GM23248 (cell line): Measurements from ENCODE around the gene ATG7.

Experiments used
- EZH2 ChIP-seq: fragments of 200-600 bp; sonication (generic); IDR thresholded peaks from 2 replicates; pipeline ENCODE4 v1.6.1; 2018; ENCODE audit warnings: antibody characterized with exemption, mild to moderate bottlenecking; ENCODE audit not compliant: insufficient read depth, poor library complexity, severe bottlenecking
- EZH2phosphoT487 ChIP-seq: fragments of 200-600 bp; sonication (generic); IDR thresholded peaks from 2 replicates; pipeline ENCODE4 v1.6.1; 2018; ENCODE audit warnings: antibody characterized with exemption, moderate library complexity, mild to moderate bottlenecking, low read depth; ENCODE audit not compliant: insufficient read depth

DNA sequence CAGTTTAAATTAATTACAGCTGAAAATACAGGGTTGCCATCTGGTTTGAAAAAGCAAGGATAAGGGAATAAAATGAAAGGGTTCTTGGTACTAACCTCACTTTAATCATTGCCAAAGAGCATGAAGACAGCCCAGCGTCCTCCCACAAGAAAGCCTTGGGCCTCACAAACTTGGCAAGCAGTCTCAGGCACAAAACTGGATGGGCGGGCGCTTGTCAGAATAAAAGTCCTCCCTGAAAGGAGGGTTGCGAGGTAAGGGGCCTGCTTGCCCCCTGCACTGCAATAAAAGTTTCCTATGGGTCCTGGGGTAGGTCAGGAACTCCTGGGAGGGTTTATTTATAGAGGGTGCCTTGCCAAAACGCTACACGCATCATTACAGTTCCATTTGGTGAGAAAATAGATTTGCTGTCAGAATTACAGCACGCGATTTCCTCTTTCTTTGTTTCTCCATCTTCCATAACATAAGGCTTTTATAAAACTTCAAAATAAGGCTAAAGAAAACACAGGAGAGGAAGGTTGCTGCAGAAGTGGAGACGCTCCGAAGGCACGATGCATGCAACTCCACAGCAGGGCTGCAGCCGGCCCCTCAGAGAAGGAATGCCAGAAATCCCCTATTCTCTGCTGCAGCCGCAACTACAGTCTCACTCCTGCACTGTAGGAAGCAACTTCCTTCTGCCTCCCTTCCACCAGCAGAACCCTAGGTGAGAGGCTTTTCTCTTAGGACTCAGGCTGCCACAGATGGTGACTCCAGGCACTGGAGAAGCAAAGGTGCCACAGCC, 310.2 kb downstream of the ATG7 start:
- TF ChIP-seq EZH2 (no peak), EZH2phosphoT487 (no peak)
